Measurements from ENCODE around the gene HOXD12.

HOXD12 gene

DNA sequence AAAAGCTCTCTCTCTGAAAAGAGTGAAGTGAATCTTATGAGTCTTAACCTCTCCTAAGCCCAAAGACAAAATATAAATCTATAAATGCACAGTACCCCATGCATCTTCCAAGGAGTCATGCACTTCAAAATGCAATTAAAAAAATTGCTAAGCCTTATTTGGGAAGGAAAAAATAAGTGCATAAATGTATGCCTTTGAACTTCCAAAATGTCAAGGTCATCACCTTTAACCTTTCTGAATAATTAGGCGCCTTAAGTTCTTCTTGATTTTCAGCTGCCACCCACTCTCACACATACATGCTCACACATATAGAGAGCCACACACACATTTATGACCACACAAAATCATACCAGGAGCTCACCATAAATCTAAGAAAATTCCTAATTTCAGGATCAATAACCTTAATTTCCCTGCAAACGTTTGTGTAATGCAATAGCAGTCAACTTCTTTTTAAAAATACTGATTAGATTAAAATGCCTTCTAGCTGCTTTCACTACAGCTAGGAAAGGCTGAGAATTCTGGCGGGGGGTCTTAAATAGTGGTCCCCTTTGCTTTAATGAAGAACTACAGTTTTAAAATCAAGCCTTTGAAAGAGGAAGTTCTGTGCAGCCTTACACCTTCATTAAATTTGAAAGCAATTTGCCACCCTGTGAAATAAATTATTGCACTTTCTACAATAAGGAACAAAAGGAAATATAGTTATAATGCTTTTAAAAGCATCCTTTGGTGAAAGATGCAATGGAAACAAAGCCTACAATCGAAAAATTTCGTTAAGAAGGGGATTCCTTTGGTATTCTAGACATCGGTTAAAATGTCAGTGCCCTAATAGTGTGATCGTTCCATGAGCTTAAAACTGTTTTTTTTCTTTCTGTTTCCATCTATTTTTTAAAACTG is 11.1 kb downstream of the HOXD12 start:
- no peak overlapping the region for H3K27ac ChIP-seq
- peaks cover 0 to 30% (median 25%) of the 10 kb centered on the region in 4 donors for H3K4me1 ChIP-seq
- H3K4me3 ChIP-seq: no peak overlapping the region
- H3K36me3 ChIP-seq: no peaks in the 10 kb centered on the region
- peaks cover 19 to 99% of the 10 kb centered on the region in 2 donors for H3K27me3 ChIP-seq
- no peaks in the 10 kb centered on the region for H3K9me3 ChIP-seq
- TF ChIP-seq, protein P1, sequence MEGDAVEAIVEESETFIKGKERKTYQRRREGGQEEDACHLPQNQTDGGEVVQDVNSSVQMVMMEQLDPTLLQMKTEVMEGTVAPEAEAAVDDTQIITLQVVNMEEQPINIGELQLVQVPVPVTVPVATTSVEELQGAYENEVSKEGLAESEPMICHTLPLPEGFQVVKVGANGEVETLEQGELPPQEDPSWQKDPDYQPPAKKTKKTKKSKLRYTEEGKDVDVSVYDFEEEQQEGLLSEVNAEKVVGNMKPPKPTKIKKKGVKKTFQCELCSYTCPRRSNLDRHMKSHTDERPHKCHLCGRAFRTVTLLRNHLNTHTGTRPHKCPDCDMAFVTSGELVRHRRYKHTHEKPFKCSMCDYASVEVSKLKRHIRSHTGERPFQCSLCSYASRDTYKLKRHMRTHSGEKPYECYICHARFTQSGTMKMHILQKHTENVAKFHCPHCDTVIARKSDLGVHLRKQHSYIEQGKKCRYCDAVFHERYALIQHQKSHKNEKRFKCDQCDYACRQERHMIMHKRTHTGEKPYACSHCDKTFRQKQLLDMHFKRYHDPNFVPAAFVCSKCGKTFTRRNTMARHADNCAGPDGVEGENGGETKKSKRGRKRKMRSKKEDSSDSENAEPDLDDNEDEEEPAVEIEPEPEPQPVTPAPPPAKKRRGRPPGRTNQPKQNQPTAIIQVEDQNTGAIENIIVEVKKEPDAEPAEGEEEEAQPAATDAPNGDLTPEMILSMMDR (IDR thresholded peaks at IDR 0.05): no peak
- intact Hi-C loops (cut with DNase I; ENCODE audit: low total_unique reads): loop anchor here (10.0 kb wide), 1 partner anchor 1034 kb away; no protein-coding TSS in a partner anchor
- no peak for DNase-seq

DNA sequence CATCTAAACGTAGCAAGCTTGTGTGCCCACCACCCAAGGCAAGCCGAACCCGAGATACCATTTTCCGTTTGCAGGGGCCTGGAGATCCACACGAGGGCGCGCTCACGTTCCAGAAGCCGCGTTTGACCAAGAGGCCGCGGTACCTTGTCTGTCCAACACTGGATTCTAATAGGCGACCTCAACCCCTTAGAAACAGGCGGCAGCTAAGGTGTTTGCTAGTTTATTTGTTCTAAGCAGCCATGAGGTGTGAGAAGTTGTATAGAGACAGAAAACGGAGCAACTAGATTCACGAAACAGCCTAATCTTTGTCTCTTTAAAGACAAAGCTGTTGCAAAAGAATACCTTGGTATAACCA is 11.7 kb downstream of the HOXD12 start:
- H3K36me3 ChIP-seq: no peaks in the 10 kb centered on the region
- no peak overlapping the region for H3K27ac ChIP-seq
- TF ChIP-seq, protein P1 (IDR thresholded peaks at IDR 0.05): peak; percentile 26 to 37
- intact Hi-C loops (cut with DNase I; ENCODE audit: low total_unique reads): loop anchor here (10.0 kb wide), 1 partner anchor 1034 kb away; no protein-coding TSS in a partner anchor
- peaks cover 17 to 99% of the 10 kb centered on the region in 2 donors for H3K27me3 ChIP-seq
- H3K9me3 ChIP-seq: no peaks in the 10 kb centered on the region
- no peak overlapping the region for H3K4me3 ChIP-seq
- no peak for DNase-seq
- peaks cover 0 to 34% (median 28%) of the 10 kb centered on the region in 4 donors for H3K4me1 ChIP-seq

DNA sequence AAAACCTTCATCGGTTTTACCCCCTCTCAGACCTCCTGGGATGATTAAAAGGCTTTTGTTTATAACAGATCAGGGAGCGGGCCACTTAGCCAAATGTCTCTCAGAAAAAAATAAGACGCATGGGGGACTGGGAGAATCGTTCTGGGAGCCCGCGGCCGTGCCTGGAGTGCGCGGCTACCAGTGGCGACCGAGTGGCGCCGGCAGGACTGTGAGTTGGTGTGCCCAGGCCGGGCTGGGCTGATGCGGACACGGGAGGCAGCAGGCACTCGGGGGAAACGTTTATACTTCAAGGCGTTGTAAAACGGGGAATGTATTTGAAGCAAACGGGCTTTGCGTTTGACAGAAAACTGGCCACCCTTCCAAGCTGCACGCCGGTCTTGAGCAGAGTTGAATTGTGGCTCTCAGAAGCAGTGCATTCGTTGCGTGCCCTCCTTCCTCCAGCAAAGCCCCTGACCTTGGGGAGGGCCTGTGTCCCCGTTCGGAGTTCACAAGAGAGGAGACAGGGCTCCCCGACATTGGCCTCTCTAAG is 12.3 kb downstream of the HOXD12 start:
- H3K4me1 ChIP-seq: peaks cover 0 to 32% (median 25%) of the 10 kb centered on the region in 4 donors
- no peak for DNase-seq
- TF ChIP-seq, protein P1 (IDR thresholded peaks at IDR 0.05): no peak
- H3K9me3 ChIP-seq: no peaks in the 10 kb centered on the region
- H3K4me3 ChIP-seq: no peak overlapping the region
- intact Hi-C loops (cut with DNase I; ENCODE audit: low total_unique reads): loop anchor here (10.0 kb wide), 1 partner anchor 1033 kb away; no protein-coding TSS in a partner anchor
- no peaks in the 10 kb centered on the region for H3K36me3 ChIP-seq
- no peak overlapping the region for H3K27ac ChIP-seq
- peaks cover 12 to 99% of the 10 kb centered on the region in 2 donors for H3K27me3 ChIP-seq

DNA sequence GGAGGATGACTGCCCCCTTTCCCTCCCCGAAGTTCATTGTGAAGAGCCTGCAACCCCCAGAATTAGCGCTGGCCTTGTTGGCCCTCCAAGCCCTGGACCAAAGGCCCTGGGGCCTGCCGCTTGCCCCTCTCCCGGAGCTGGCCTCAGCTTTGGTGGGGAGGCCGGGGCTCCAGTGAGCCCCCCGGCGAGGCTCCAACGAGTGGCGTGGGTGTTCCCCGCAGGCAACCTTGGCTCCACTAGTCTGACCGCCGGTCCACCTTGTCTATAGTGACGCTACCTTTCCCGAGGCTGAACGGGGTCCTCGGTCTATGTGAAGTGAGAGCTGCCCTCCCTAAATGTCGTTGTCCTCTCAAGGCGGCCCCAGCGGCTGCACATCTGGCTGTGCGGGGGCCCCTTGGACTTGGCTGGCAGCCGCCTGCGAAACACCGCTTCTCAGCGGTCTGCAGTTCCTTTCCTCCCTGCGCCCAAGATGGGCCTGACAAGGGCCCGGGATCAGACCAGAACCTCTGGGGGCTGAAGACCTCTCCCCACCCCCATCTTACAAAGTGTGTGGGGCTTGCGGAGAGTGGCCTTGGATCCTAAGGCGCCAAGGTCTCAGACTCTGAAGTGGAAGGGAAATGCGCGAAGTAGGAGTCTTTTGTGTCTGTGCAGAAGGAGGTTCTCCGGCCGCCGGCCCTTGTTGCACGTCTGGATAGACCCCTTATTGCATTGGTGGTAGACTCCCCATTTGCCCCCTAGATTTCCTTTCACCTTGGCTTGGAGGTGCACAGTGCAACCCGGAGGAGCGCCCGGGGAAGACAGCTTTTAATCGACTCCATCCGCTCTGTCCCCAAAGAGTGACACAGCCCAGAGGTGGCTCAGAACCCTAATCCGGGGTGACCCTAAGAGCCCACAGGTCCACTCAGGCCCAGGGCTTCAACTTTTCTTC is 13.0 kb downstream of the HOXD12 start:
- intact Hi-C loops (cut with DNase I; ENCODE audit: low total_unique reads): loop anchor here (10.0 kb wide), 1 partner anchor 1032 kb away; no protein-coding TSS in a partner anchor
- Histone ChIP-seq H3K4me1 (peaks cover 0 to 28% (median 20%) of the 10 kb centered on the region in 4 donors), H3K27ac (no peak overlapping the region)

More for the DNA sequence above, 13.0 kb downstream of the HOXD12 start:
- no peak for DNase-seq
- TF ChIP-seq, protein P1 (IDR thresholded peaks at IDR 0.05): no peak
- no peaks in the 10 kb centered on the region for H3K36me3 ChIP-seq
- H3K27me3 ChIP-seq: peaks cover 12 to 100% of the 10 kb centered on the region in 2 donors
- H3K9me3 ChIP-seq: no peaks in the 10 kb centered on the region
- no peak overlapping the region for H3K4me3 ChIP-seq

All from tibial artery (tissue), 4 donors.